Ramos (cell line): Measurements from ENCODE around the gene LGI2.

ENCODE experiments used
- in situ Hi-C: fragments of 300-500 bp; cut with MboI; formaldehyde crosslinking; loops from one replicate; pipeline ENCODE4 v1.14.3; 2022; ENCODE audit warnings: low sequenced_read_pairs; ENCODE audit not compliant: unreplicated experiment

Gene LGI2

GRCh38 chr4:25001509-25001908 is 29.2 kb downstream of the LGI2 start:
- in situ Hi-C loops: no loop called here

- in situ Hi-C loops: no loop called here
These were observed 30.1 kb downstream of the LGI2 start for GRCh38 chr4:25000639-25001038.

- in situ Hi-C loops: no loop called here
These were observed 31.2 kb downstream of the LGI2 start for GRCh38 chr4:24999392-25000089.

- in situ Hi-C loops: no loop called here
These were observed 35.3 kb downstream of the LGI2 start for GRCh38 chr4:24995346-24995919.

- in situ Hi-C loops: no loop called here
These were observed 37.1 kb downstream of the LGI2 start for GRCh38 chr4:24993551-24994080.

GRCh38 chr4:24992968-24993367 is 37.8 kb downstream of the LGI2 start:
- in situ Hi-C loops: no loop called here

- in situ Hi-C loops: no loop called here
These were observed 39.7 kb downstream of the LGI2 start for GRCh38 chr4:24991015-24991414.

GRCh38 chr4:24989327-24989726 is 41.4 kb downstream of the LGI2 start:
- in situ Hi-C loops: no loop called here

- in situ Hi-C loops: no loop called here
These were observed 42.0 kb downstream of the LGI2 start for GRCh38 chr4:24988776-24989175.

GRCh38 chr4:24984602-24985532 is 45.9 kb downstream of the LGI2 start:
- in situ Hi-C loops: no loop called here

- in situ Hi-C loops: no loop called here
These were observed 50.0 kb downstream of the LGI2 start for GRCh38 chr4:24980740-24981139.

- in situ Hi-C loops: no loop called here
These were observed 50.6 kb downstream of the LGI2 start for GRCh38 chr4:24980064-24980690.

- in situ Hi-C loops: no loop called here
These were observed 51.2 kb downstream of the LGI2 start for GRCh38 chr4:24979554-24979953.

- in situ Hi-C loops: no loop called here
These were observed 52.3 kb downstream of the LGI2 start for GRCh38 chr4:24978291-24979075.

- in situ Hi-C loops: no loop called here
These were observed 55.2 kb downstream of the LGI2 start for GRCh38 chr4:24975510-24975909.

GRCh38 chr4:24973747-24974601 is 56.8 kb downstream of the LGI2 start:
- in situ Hi-C loops: no loop called here

GRCh38 chr4:24973404-24973746 is 57.4 kb downstream of the LGI2 start:
- in situ Hi-C loops: no loop called here

- in situ Hi-C loops: no loop called here
These were observed 59.6 kb downstream of the LGI2 start for GRCh38 chr4:24971192-24971591.

- in situ Hi-C loops: no loop called here
These were observed 60.1 kb downstream of the LGI2 start for GRCh38 chr4:24970635-24971034.
